ENCODE measurements around the gene LRMDA. TPM values are rescaled to one million over a fixed set of nuclear protein-coding genes. Genes with fewer than 3 reads are reported as not detected.

LRMDA gene
- total and polyA plus RNA-seq, 2 of the 4 experiments (the other 2 are of a cell fraction) = 0.07 TPM; not detected in 1

GRCh38 chr10:76255241-76255640 is 823.8 kb downstream of the LRMDA start:
- no peak overlapping the region for H2BK120ac ChIP-seq (ENCODE audit: low read depth, low read length)
- H3K56ac ChIP-seq (ENCODE audit: extremely low read depth, insufficient read depth, low read length) = no peak overlapping the region
- ChIA-PET CTCF (no interaction called here), POLR2A (ENCODE audit: unreplicated experiment) (no interaction called here)
- H2AK9ac ChIP-seq (replicated peaks; ENCODE audit: low read depth, low read length, poor library complexity) = no peak overlapping the region
- no peak overlapping the region for H2BK15ac ChIP-seq (ENCODE audit: low read depth, low read length)
- peaks cover 3% of the 10 kb centered on the region; the same call in 1 of the 2 replicates for H3K9me1 ChIP-seq (ENCODE audit: insufficient read depth, low read length)
- no peak overlapping the region for H2AFZ ChIP-seq (replicated peaks; ENCODE audit: low read length, poor library complexity)
- no peak overlapping the region for H3K9ac ChIP-seq (ENCODE audit: low read depth, low read length)
- peak overlapping the region; percentile 58; the same call in 1 of the 2 replicates for H3K18ac ChIP-seq (ENCODE audit: low read depth, low read length)
- H3K9me3 ChIP-seq (ENCODE audit: control insufficient read depth, insufficient read depth, low read length) = no peaks in the 10 kb centered on the region; the same call in 1 of the 2 replicates
- WGBS, 2 experiments (ENCODE audit: extremely low coverage in 2 of 2, insufficient read length in 1 of 2) = no CpG with 5 or more reads among the region's 1 CpG
- H4K91ac ChIP-seq (ENCODE audit: insufficient read depth, low read depth, low read length) = no peak overlapping the region
- no peak overlapping the region for H2BK20ac ChIP-seq (ENCODE audit: low read depth, low read length)
- DNase-seq = no peak
- BruUV-seq (replicated peaks) = no TSS peak
- TF ChIP-seq MAZ (IDR thresholded peaks at IDR 0.05; ENCODE audit: borderline replicate concordance, low read depth, low read length) (no peak), BHLHE40 (IDR thresholded peaks at IDR 0.05; ENCODE audit: low read depth, low read length) (no peak), MXI1 (IDR thresholded peaks at IDR 0.05; ENCODE audit: borderline replicate concordance, low read depth, low read length) (no peak), USF2 (IDR thresholded peaks at IDR 0.05; ENCODE audit: low read depth, low read length) (no peak), CEBPB (IDR thresholded peaks at IDR 0.05; ENCODE audit: low read depth, low read length) (no peak), RFX5 (IDR thresholded peaks at IDR 0.05; ENCODE audit: low read depth, low read length) (no peak), NFE2L2 (IDR thresholded peaks at IDR 0.05; ENCODE audit: low read depth, low read length) (no peak), ELK1 (IDR thresholded peaks at IDR 0.05; ENCODE audit: borderline replicate concordance, low read depth, low read length) (no peak), CHD1 (IDR thresholded peaks at IDR 0.05; ENCODE audit: low read depth, low read length) (no peak), RCOR1 (IDR thresholded peaks at IDR 0.05; ENCODE audit: insufficient replicate concordance, low read length) (no peak), SMC3 (IDR thresholded peaks at IDR 0.05; ENCODE audit: low read depth, low read length) (no peak), MAFK (IDR thresholded peaks at IDR 0.05; ENCODE audit: low read depth, low read length) (no peak), RAD21 (IDR thresholded peaks at IDR 0.05; ENCODE audit: low read length) (no peak), POLR2A (IDR thresholded peaks at IDR 0.05; ENCODE audit: low read depth, low read length) (no peak), FOS (IDR thresholded peaks at IDR 0.05; ENCODE audit: low read depth, low read length) (no peak)
- in situ Hi-C loops (cut with MboI; ENCODE audit: low sequenced_read_pairs) (no loop called here), dilution Hi-C loops (cut with HindIII; ENCODE audit: low sequenced_read_pairs, unreplicated experiment) (no loop called here), intact Hi-C loops (cut with micrococcal nuclease) (no loop called here)
- peaks cover 3% of the 10 kb centered on the region; the same call in 1 of the 2 replicates for H3K4me1 ChIP-seq (ENCODE audit: control insufficient read depth, insufficient read depth, low read length)
- no peak overlapping the region for H3K4ac ChIP-seq (ENCODE audit: low read depth, low read length)
- H3K4me3 ChIP-seq (ENCODE audit: insufficient read depth, low read depth, low read length) = no peak overlapping the region
- H3K23ac ChIP-seq (ENCODE audit: low read depth, low read length) = no peak overlapping the region
- no peak overlapping the region for H3K4me2 ChIP-seq (ENCODE audit: low read depth, low read length)
- H2BK5ac ChIP-seq (ENCODE audit: low read depth, low read length, poor library complexity, severe bottlenecking) = no peak overlapping the region
- H4K20me1 ChIP-seq (ENCODE audit: insufficient read depth, low read length) = no peaks in the 10 kb centered on the region; the same call in 1 of the 2 replicates
- H4K5ac ChIP-seq (ENCODE audit: low read depth, low read length) = no peak overlapping the region
- H3K14ac ChIP-seq (replicated peaks; ENCODE audit: low read depth, low read length) = no peak overlapping the region
- H3K36me3 ChIP-seq (ENCODE audit: control insufficient read depth, insufficient read depth, low read length) = no peaks in the 10 kb centered on the region
- H4K8ac ChIP-seq (ENCODE audit: low read depth in 2 of 2, low read length in 2 of 2) = no peak overlapping the region
- no peak overlapping the region for H3K27ac ChIP-seq (ENCODE audit: insufficient read depth, low read length)
- no peak overlapping the region for H2AK5ac ChIP-seq (ENCODE audit: low read depth, low read length)
- no peak for ATAC-seq (ENCODE audit: low read depth)
- no peaks in the 10 kb centered on the region for H3K27me3 ChIP-seq (ENCODE audit: control insufficient read depth, insufficient read depth, low read length)
- H3K79me1 ChIP-seq (ENCODE audit: low read depth in 1 of 2, low read length in 2 of 2) = no peaks in the 10 kb centered on the region

All from IMR-90 (cell line).